GF-D8 (cell line): ENCODE data around the gene MRPL38.
A peak's percentile ranks its signal among the peaks of the same experiment; 100 is the strongest.
"Not testable (repeated sequence)": the region's sequence is repeated elsewhere in the genome, so short reads cannot be mapped to it uniquely, and the experiment has no call there.

Source experiments
- DNase-seq: peaks from one replicate; lab custom pipeline; 2025; lab: John Stamatoyannopoulos, UW

The MRPL38 gene

GRCh38 chr17:75876190-75876937 lies 28.3 kb downstream of the MRPL38 start:
- no peak for DNase-seq

DNA sequence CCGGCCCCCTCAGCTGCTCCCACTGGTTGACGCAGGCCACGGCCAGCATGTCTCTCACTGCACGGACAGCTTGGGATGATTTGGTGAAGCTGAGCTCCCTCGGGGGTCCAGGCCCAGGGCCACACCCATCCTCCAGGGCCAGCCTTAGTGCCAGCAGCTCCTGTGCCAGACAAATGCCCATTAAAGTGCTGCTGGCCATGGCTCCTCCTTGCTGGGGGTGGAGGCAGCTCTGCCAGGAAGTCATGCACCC lies 28.8 kb downstream of the MRPL38 start:
- DNase-seq = no peak

DNA sequence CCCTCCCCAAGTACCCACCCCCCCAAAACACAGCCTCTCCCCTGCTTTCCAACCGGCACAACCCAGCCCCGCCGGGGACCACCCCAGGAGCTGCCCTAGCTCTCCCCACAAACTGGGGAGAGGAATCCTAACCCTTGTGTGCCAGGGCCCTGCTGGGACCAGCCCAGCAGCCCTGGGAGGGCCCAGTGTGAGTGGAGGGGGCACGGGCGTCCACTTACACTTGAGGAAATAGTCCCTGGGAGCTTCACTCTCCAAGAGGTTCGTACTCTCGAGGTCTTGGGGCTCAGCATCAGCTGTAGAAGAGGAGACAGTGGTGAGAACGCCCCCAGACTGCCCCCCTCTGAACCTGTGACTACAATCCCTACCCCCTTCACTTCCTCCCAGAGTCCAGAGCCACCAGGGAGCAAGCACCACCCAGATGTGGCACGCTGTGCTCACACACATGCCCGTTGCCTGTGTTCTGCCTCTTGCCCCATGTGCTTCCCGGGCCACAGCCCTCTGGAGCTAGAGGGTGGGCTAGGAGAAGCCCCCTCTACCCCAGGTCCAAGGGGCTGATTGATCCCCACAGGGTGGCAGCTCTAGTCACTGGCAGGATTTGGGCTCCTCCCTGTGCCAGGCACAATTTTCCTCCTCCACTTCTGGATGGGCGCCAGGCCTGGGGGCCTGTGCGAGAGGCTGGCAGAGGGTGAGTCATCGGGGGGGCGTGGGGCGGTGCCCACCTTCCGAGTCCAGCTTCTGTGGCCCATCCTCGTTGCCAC lies 29.3 kb downstream of the MRPL38 start:
- no peak for DNase-seq

GRCh38 chr17:75874323-75875181 lies 30.1 kb downstream of the MRPL38 start:
- DNase-seq = no peak

- DNase-seq = no peak
Measured at GRCh38 chr17:75873587-75874322, 30.9 kb downstream of the MRPL38 start.

GRCh38 chr17:75872434-75873351 lies 32.0 kb downstream of the MRPL38 start:
- DNase-seq = no peak

GRCh38 chr17:75870228-75870627 lies 34.5 kb downstream of the MRPL38 start:
- DNase-seq = not testable (repeated sequence)

DNA sequence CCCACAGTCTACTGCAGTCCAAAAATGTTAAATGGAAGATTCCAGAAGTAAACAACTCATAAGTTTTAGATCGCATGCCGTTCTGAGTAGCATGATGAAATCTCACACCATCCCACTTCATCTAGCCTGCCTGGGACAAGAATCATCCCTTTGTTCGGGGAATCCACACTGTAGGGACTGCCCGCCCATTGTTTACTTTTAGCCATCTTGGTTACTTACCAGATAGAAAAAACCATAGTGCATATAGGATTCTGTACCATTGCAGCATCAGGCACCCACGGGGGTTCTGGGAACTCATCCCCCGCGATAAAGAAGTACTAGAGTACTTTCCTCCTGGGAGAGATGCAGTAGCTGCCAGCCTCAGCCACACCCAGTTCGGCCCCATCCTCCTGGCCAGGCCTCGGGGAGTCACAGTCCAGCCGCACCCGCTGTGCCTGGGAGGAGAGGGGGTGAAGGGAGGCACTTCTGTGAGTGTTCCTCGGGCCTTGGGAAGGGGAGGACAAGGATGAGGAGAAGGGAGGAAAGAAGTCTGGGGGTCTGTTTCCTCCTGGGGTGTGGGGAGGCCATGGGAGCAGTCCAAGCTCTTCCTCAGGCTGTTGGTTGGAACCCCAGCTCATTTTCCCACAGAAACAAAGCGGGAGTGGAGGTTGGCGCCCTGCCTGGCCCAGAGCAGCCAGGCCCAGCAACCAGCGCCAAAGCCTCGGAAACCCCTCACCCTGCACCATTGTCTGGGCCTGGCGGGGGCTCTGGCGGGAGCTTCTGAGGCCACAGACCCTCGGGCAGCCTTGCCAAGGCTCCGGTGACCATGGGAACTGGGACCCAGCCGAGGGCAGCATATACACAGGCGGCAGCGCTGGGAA lies 35.2 kb downstream of the MRPL38 start:
- no peak for DNase-seq

- DNase-seq = not testable (repeated sequence)
Measured at GRCh38 chr17:75868730-75869281, 35.9 kb downstream of the MRPL38 start.

GRCh38 chr17:75865404-75866188 lies 39.1 kb downstream of the MRPL38 start:
- DNase-seq = not testable (repeated sequence)

DNA sequence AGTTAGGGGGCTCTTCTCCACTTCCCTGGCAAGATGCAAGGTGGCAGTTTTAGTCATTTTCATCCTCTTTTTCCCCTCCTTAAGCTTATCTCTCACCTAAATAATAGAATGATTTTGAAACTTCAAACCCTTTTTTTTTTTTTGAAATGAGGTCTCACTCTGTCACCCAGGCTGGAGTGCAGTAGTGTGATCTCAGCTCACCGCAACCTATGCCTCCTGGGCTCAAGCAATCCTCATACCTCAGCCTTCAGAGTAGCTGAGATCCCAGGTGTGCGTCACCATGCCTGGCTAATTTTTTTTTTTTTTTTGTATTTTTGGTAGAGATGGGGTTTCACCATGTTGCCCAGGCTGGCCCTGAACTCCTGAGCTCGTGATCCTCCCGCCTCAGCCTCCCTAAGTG lies 39.8 kb downstream of the MRPL38 start:
- DNase-seq = not testable (repeated sequence)

DNA sequence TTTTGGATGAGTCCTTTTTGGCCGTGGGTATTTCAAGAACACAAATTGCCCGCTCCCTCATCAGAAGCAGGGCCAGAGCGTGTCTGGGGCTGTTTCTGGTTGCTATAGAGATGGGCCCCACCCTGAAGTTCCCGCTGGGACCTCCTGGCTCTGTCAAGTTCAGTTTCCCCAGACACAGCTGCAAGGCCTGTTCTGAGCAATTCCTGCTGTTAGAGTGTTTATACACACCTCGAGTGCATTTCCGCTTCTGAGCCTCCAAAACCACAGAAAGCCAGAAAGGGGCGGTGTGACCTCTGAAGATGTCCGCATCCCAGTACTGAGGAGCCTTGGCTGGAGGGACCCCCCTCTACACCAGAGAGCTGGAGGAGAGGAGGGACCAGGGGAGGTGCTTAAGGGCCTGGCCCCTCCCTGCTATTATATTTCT lies 40.2 kb downstream of the MRPL38 start:
- DNase-seq = no peak

- no peak for DNase-seq
Measured at GRCh38 chr17:75861927-75862317, 42.8 kb downstream of the MRPL38 start.

DNA sequence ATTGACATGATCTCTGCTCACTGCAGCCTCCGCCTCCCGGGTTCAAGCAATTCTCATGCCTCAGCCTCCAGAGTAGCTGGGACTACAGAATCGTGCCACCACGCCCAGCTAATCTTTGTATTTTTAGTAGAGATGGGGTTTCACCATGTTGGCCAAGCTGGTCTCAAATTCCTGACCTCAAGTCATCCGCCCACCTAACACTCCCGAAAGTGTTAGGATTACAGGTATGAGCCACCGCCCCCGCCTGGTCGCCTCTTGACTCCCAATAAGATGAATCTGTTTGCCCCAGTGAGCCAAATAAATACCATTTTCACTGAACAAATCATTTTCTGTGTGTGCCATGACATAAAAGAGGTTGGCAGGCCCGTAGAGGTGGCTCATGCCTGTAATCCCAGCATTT lies 45.3 kb downstream of the MRPL38 start:
- not testable (repeated sequence) for DNase-seq

DNA sequence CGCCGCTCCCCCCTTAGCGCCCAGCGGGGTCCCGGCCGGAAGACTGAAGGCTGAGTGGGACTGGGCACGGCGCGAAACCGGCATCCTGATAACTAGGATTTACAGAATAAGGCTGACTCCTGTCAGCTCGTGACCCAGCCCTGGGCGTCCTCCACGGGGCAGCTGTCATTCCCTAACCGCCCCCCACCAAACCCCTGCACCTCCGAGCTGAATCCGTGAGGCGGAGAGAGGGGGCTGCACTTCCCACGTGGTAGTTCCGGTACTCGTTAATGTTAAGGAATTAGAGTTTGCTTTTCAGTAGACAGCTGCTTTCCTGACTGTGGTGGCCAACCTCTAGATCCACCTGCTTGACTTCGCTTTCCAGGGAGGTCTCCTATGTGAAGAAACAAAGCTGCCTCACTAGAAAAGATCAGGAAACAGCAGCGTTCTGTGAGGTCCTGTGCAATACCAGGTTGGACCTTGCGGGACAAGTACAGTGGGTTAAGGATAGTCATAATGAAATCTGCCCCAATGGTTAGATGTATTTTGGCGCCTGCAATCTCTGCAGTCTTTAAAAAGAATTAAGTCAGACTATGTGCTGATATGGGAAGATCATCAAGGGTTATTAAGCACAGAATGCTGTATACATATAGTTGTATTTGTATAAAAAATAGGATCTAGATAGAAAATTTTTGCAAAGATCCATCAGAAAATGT lies 48.5 kb downstream of the MRPL38 start:
- DNase-seq = peak; percentile 14

DNA sequence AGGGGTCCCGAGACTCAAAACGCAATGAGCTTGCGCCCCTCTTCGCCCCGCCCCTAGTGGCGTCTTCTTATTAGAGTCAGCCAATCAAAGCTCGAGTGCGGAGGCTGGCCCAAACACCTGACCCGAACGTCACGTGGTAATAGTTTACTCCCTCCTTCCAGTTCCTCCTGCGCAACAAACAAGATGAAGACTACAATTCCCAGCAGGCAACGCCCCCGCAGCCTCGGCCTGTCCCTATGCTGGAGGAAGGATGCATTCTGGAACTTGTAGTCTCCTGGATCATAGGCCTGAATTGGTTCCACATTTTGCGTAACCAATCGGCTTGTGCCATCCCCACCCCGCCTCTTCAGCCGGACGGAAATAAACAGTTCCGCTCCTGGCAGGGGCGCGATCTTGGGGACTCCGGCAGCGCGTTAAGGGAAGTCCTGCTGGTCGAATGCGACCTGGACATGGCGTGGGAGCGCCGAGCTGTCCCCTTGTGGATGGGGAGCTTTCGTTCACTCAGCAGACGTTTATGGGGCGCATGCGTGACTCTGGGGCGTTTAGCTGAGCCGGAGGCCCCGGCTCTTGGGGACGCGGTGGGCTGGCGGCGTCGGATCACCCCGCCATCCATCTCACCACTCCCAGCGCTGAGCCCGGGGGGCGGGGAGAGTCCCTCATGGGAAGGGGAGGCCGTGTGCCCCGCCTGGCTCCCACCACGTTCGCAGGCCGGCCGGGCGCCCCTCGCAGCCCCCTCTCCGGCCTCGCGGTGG lies 49.2 kb downstream of the MRPL38 start, which contains the start of gene WBP2:
Gene WBP2, minus strand, starts transcription at position 26 of the 752 bp plus-strand sequence. CDS start 38 bp downstream, outside the sequence.
- peak; percentile 100 for DNase-seq

- DNase-seq = no peak
Measured at GRCh38 chr17:75854881-75855309, 49.8 kb downstream of the MRPL38 start.
